ENCODE measurements around the gene MAPK14.
A peak's percentile ranks its signal among the peaks of the same experiment; 100 is the strongest.
"Not testable (repeated sequence)": the region's sequence is repeated elsewhere in the genome, so short reads cannot be mapped to it uniquely, and the experiment has no call there.

Gene MAPK14

GRCh38 chr6:36070252-36070651, 42.6 kb downstream of the MAPK14 start:
- no peak for DNase-seq

- DNase-seq, result no peak
Observed at GRCh38 chr6:36071281-36071680, 43.7 kb downstream of the MAPK14 start.

GRCh38 chr6:36071714-36072113, 44.1 kb downstream of the MAPK14 start:
- no peak for DNase-seq

GRCh38 chr6:36072681-36073080, 45.1 kb downstream of the MAPK14 start:
- no peak for DNase-seq

- no peak for DNase-seq
Observed at GRCh38 chr6:36073587-36073986, 46.0 kb downstream of the MAPK14 start.

GRCh38 chr6:36075656-36076055, 48.0 kb downstream of the MAPK14 start:
- no peak for DNase-seq

- no peak for DNase-seq
Observed at GRCh38 chr6:36076178-36077063, 48.8 kb downstream of the MAPK14 start.

GRCh38 chr6:36078159-36078558, 50.6 kb downstream of the MAPK14 start:
- no peak for DNase-seq

- DNase-seq, result no peak
Observed at GRCh38 chr6:36079601-36080000, 52.0 kb downstream of the MAPK14 start.

- DNase-seq, result no peak
Observed at GRCh38 chr6:36082318-36082717, 54.7 kb downstream of the MAPK14 start.

GRCh38 chr6:36083446-36083845, 55.8 kb downstream of the MAPK14 start:
- DNase-seq, result no peak

- not testable (repeated sequence) for DNase-seq
Observed at GRCh38 chr6:36088204-36088603, 60.6 kb downstream of the MAPK14 start.

- DNase-seq, result no peak
Observed at GRCh38 chr6:36089048-36089447, 61.4 kb downstream of the MAPK14 start.

- no peak for DNase-seq
Observed at GRCh38 chr6:36094238-36094637, 66.6 kb downstream of the MAPK14 start.

- DNase-seq, result peak; percentile 62
Observed at GRCh38 chr6:36094753-36095496, 67.3 kb downstream of the MAPK14 start.

GRCh38 chr6:36095497-36096391, 68.1 kb downstream of the MAPK14 start:
- DNase-seq, result no peak

- DNase-seq, result no peak
Observed at GRCh38 chr6:36098253-36098919, 70.8 kb downstream of the MAPK14 start.

- DNase-seq, result no peak
Observed at GRCh38 chr6:36098920-36099647, 71.5 kb downstream of the MAPK14 start.

GRCh38 chr6:36099869-36100483, 72.4 kb downstream of the MAPK14 start:
- no peak for DNase-seq

- no peak for DNase-seq
Observed at GRCh38 chr6:36101691-36102090, 74.1 kb downstream of the MAPK14 start.

- DNase-seq, result no peak
Observed at GRCh38 chr6:36102853-36103252, 75.2 kb downstream of the MAPK14 start.

Measured in NCI-H2029 (cell line).